Ramos (cell line): ENCODE data around the gene ADD3.

ENCODE experiments used
- in situ Hi-C: fragments of 300-500 bp; cut with MboI; formaldehyde crosslinking; loops from one replicate; pipeline ENCODE4 v1.14.3; 2022; ENCODE audit warnings: low sequenced_read_pairs; ENCODE audit not compliant: unreplicated experiment

The ADD3 gene

DNA sequence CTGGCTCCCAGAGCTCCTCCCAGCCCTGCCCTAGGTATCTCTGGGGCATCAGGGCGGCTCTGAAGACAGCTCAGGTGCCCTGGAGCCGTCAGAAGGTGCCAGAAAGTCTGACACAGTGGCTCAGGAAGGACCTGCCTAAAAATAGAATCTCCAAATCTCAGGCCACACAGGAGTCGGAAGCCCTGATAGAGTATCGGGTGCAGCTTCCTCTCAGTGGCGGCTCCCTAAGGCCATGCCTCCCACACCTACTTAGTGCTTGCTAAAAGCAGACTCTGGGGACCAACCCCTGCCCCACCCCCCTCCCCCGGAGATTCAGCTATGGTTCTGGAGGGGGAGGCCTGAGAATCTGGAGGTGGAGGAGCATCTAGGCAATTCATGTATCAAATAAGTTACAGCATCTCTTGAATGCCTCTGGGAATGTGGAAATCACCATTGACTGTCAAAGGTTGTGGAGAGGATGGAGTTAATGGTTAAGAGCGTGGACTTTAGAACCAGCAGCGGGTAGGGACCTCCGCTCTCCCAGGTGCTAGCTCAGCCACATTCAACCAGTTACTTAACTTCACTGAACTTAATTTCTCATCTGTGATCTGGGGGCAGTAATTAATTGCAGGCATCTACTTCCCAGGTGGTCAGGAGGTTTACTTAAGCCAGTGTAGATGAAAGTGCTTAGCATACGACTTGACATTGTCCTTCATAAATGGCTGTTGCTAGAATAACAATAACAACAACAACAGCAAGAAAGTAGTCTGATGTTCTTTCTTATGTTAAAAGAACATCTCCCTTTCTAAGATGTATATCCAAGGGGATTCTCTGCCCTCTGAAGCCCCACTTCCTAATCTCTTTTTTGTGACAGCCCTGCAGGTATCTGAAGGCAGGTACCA lies 161.1 kb downstream of the ADD3 start:
- in situ Hi-C loops: no loop called here

DNA sequence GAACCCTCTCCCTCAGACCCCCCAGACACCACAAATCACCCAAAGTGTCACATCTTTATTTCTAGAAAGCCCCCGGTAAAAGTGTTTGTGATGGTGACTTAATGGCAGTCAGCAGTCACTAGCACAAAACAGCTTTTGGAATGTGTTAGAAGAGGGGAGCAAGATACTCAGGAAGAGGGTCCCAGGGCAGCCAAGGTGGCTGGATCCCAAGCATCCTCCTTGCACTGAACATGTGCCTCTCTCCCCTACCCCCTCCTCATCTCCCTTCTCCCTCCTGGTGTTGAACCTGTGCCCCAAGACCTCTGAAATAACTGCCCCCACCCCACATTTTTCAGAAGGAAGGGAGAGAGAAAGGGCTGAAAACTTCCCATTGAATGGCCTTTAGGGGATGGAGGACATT lies 161.8 kb downstream of the ADD3 start:
- in situ Hi-C loops: no loop called here

DNA sequence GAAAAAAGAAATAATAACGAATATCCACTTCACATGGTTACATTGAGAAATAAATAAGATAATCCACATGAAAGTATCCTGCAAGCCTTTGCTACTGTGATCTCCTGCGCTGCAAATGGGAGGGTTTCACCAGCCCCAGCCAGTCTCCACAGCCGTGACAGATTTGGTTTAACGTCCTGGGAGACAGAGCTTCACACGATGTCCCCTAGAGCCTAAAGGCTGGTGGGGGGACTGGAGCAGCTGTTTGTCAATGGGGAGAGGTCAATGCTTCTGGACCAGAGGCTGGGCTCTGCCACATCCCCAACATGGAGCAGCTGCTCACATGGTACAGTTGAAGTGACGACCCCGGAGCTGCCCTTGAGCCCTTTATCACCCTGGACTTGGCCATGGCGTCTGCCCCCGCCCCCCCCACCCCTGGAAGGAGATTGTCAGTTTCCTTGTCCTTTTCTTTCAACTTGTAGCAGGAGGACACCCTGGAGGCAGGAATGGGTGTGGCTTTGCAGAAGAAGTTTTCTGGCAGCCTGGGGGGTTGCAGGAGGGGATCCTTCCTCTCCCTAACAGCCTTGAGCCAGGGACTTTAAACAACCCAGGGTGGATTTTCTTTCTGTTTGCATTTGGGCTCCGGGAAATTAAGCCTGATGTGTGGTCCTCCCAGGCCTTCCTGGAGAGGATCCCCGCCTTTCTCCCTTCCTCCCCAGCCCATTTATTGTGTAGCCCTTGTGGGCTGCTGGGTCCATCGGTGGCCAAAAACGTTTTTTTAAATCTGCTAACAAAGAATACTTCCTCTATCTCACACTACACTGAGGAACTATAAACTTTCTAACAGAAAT lies 162.6 kb downstream of the ADD3 start:
- in situ Hi-C loops: no loop called here

DNA sequence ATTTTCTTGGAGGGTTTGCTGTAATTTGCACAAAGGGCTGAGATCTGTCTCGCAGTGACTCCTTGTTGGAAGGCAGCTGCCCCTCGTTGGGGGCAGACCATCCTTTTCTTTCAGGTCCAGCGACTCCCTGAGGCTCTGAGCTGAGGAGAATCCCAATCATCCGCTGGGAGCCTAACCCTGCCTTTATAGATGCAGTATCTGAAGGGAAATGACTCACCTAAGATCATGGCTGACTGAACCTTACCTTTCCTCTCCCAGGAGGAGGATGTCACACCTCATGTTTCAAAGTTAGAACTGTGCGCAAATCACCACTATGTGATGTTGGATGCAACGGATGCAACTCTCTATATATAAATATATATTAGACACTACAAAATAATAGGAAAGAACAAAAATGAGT lies 163.2 kb downstream of the ADD3 start:
- in situ Hi-C loops: no loop called here

DNA sequence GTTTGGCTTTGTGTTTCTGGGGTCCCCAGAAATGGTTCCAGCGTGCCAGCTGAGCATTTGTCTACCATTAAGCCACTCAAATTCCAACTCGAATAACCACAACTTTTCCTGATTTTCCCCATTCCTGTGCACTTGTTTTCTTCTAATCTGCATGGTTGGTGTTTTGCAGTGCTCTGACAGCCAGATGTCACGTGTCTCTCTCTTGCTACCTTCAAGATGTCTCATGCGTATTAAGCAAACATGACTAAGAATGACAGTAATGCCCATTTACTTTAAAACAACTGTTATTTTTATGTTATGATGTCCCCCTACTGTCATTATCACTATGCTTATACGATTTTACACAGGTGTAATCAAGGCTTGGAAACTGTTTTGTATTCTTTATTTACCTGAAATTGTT lies 164.4 kb downstream of the ADD3 start:
- in situ Hi-C loops: no loop called here

DNA sequence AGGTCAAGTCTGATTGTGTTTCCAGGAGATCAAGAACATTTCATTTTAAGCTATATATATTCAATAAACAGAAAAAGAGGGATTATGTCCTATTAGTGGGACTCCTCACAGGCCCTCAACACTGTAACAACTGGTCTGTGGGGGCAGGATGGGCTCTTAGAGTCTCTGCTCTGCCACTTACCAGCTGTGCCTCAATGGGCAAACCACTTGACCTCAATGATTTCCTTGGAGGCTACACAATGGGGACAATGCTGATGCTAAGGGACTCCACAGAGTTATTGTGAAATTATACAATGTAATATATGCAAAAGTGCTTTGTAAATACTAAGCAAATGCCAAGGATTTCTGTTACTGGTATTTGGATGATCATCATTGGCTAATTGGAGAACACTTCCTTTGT lies 166.4 kb downstream of the ADD3 start:
- in situ Hi-C loops: no loop called here

DNA sequence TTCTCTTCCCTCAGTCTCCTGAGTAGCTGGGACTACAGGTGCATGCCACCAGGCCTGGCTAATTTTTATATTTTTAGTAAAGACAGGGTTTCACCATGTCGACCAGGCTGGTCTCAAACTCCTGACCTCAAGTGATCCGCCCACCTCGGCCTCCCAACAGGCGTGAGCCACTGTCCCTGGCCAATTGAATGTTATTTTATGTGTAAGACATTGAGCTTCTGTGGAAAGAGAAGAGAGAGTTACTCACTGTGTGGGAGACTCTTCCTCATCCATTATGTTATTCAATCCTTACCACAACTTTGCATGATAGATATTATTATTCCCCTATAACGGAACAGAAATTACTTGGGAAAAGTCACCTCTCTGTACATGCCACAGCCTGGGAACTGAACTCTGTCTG lies 167.0 kb downstream of the ADD3 start:
- in situ Hi-C loops: no loop called here

DNA sequence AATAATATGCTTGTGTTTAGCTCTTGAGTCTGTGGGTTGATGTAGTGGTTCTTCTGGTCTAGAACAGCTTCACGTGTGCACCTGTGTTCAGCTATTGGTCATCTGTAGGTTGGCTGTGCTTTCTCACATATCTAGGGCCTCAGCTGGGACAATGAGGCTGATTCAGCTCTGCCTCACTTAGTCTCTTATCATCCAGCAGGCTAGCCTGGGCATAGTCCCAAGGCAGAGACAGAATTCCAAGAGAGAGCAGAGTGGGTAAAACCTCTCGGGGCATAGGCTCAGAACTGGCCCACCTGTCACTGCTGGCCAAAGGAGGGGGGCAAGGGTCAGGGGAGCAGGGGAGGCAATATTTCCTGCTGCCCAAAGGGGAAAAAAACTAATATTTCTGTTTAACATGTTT lies 167.6 kb downstream of the ADD3 start:
- in situ Hi-C loops: no loop called here

DNA sequence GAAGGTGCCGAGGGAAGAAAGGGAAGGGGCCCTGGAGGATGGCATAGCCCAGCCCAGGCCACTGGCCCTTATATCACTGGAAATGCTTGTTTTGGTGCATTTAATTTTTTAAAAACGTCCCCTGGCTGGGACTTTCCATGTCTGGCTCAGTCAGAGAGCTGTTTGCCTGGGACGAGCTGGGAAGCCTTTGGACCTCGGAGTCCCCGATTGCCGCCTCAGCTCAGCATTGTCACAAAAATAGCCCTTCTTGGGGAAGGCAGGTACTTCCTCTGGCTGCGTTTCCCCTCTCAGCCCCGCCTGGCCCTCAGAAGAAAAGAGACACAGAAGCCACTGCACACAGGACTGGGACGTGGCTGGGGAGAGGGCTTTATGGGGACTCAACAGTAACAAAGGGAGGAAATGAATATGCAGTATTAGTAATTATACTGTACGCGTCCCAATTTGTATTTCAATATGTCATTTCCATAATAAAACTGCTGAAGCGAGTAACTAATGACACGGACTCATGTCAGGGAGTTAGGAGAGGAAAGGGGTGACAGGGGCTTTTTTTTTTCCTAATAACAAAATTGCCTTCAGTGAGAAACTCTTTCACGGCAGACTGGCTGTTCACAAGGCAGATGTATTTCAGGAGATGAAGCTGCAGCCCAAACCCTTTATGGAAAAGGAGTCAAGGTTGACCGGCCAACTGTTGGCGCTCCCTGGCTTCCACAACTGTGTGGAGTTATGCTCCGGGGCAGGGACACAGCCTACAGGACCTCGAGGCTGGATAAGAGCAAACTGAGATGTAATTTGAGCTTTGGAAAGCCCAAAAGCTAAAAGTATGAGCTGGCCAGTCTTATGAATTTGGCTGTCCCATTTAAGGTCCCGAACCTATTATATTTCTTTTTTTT lies 168.6 kb downstream of the ADD3 start:
- in situ Hi-C loops: no loop called here

DNA sequence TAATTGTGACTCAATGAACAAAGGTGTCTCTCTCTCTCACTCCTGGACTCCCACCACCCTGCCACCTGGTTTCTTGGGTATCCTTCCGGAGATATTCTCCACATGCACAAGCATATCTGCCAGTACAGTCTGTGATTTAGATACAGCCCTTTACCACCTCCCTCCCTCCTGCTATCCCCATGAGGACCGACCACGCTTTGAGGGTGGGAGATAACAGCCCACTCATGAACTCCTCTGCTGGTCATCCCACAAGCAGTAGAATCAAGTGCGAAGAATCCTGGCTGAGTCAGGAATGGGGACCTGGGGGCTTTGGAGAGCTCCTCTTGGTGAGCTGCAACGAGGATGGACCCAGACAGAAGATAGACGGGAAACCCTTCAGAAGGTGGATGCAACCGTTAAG lies 171.4 kb downstream of the ADD3 start:
- in situ Hi-C loops: no loop called here

DNA sequence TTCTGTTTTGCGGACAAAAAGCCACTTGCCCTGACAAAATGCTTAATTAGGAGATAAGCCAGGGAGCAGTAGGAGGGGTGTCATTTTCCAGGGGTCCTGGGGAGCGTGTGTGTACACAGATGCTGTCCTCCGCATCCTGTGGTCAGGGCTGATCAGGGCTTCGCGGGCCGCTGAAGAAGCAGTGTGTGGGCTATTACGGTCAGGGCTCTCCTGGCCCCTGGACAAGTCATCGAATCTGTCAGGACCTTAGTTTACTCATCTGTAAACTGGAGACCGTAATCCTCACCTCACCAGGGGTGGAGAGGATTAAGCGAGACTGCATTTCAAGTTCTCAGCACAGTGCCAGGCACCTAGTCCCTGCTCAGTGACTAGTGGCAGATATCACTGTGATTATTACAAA lies 173.7 kb downstream of the ADD3 start:
- in situ Hi-C loops: no loop called here

DNA sequence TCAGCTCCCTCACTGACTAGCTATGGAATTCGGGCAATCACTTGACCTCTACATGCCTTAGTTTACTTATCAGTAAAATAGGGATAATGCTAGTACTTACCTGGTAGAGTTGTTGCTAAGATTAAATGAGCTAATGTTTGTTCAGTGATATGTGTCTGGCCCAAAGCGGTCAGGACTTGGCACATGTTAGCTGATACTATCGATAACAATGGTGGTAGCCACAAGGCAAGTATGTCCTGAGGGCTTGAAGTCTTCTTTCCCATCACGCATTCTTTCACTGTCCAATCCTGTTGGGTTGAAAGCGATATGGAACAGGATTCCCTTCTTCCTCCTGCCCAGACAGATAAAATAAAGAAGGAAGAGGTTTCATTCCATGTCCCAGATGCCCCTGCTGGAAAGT lies 174.1 kb downstream of the ADD3 start:
- in situ Hi-C loops: no loop called here

DNA sequence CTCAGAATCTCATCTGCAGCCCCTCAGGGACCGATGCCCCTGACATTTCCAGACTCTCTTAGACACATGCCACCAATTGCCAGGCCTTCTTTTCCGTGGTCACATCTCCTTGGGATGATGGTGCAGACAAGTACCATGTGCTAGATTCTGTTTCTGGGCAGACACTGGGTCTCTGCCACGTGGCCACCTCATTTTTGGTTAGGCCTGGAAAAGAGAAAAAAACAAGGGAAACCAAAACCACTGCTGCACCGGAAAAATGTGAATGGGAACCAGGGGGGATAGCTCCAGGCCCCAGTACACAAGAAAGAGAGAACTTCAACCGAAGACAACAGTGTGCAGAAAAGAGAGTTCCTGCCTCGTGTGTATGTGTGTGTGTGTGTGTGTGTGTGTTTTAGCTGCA lies 176.6 kb downstream of the ADD3 start:
- in situ Hi-C loops: no loop called here
